MCF 10A (cell line): ENCODE results near the gene SYT15. TPM values are rescaled to one million over a fixed set of nuclear protein-coding genes. Genes with fewer than 3 reads are reported as not detected.
A peak's percentile ranks its signal among the peaks of the same experiment; 100 is the strongest.
"Not testable (repeated sequence)": the region's sequence is repeated elsewhere in the genome, so short reads cannot be mapped to it uniquely, and the experiment has no call there.

Experiments used
- BruUV-seq: library from RNA; stranded (reverse); fragments of 400-500 nt; replicated peaks from 2 replicates; lab custom pipeline; 2021; lab: Mats Ljungman, UMichigan
- CTCF ChIA-PET: fragments of 300-600 bp; sonication (Branson Sonifier 250); formaldehyde crosslinking; extraction: SDS; loops from one replicate; lab custom pipeline; 2021; ENCODE audit warnings: antibody characterized with exemption, inconsistent platforms; lab: Yijun Ruan, JAX
- POLR2A ChIA-PET: fragments of 300-600, 350-650 bp; sonication (Branson Sonifier 250); formaldehyde crosslinking; extraction: SDS; loops from one replicate; lab custom pipeline; 2020; ENCODE audit warnings: antibody characterized with exemption, inconsistent platforms; lab: Yijun Ruan, JAX
- DNase-seq: peaks from one replicate; pipeline ENCODE4 v3.0.0-alpha.2; 2018; ENCODE audit not compliant: unreplicated experiment
- H3K27ac Mint-ChIP-seq: one replicate; pipeline ENCODE4 v1.8.0; 2022; ENCODE audit warnings: mild to moderate bottlenecking, low read depth, mixed read lengths; ENCODE audit not compliant: unreplicated experiment
- H3K27me3 Mint-ChIP-seq: one replicate; pipeline ENCODE4 v1.8.0; 2022; ENCODE audit warnings: mixed read lengths; ENCODE audit not compliant: insufficient read depth, unreplicated experiment
- H3K36me3 Mint-ChIP-seq: one replicate; pipeline ENCODE4 v1.8.0; 2022; ENCODE audit warnings: mild to moderate bottlenecking, moderate library complexity, mixed read lengths; ENCODE audit not compliant: insufficient read depth, unreplicated experiment
- H3K4me1 Mint-ChIP-seq: one replicate; pipeline ENCODE4 v1.8.0; 2022; ENCODE audit warnings: mixed read lengths; ENCODE audit not compliant: insufficient read depth, unreplicated experiment
- H3K4me3 Mint-ChIP-seq: one replicate; pipeline ENCODE4 v1.8.0; 2022; ENCODE audit warnings: mild to moderate bottlenecking, moderate library complexity, mixed read lengths; ENCODE audit not compliant: unreplicated experiment
- H3K9me3 Mint-ChIP-seq: one replicate; pipeline ENCODE4 v1.8.0; 2022; ENCODE audit warnings: mixed read lengths; ENCODE audit not compliant: unreplicated experiment
- intact Hi-C: fragments of 100-400 bp; cut with micrococcal nuclease; formaldehyde crosslinking; loops from 2 replicates; pipeline ENCODE4 v1.14.1; 2022
- total RNA-seq: library from RNA; stranded (reverse); gene quantifications from 2 replicates; pipeline ENCODE4 v1.2.3, GENCODE V29; 2022
- TF ChIP-seq, protein P1 (sequence below): fragments of 200-600 bp; IDR thresholded peaks from one replicate; pipeline ENCODE4 v1.8.0; 2022; ENCODE audit warnings: antibody characterized with exemption, mild to moderate bottlenecking; ENCODE audit not compliant: unreplicated experiment

Gene SYT15
- total RNA-seq, 1 experiment from 2014 or later, result 0.84 TPM

DNA sequence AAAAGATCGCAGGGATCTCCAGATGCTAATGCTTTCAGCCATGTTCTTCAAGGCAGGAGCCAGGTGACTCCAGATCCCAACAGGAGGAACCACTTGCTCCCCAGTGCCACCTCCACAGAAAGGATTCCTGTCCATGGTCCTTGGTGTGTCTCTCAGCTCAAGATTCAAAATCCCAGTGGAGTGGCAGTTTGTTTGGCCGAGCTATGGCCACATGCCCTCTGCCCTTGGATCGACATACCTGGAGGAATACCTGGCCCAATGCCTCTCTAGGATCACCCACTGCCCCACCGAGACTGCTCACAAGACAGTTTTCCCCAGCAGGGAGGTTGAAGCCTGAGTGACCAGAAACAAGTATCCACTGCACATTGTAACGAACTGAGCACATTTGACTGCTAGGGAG lies 18.5 kb upstream of the SYT15 start:
- ChIA-PET CTCF (interaction anchor here (0.6 to 1.9 kb wide), 5 partner anchors 17 to 1525 kb away, joined by 3 to 11 read pairs (median 3); no protein-coding TSS in a partner anchor), POLR2A (no interaction called here)
- H3K4me3 Mint-ChIP-seq, result no peak overlapping the region
- BruUV-seq, result no TSS peak
- H3K27me3 Mint-ChIP-seq, result no peaks in the 10 kb centered on the region
- no peak for DNase-seq
- no peaks in the 10 kb centered on the region for H3K4me1 Mint-ChIP-seq
- no peaks in the 10 kb centered on the region for H3K9me3 Mint-ChIP-seq
- H3K27ac Mint-ChIP-seq, result no peak overlapping the region
- TF ChIP-seq, protein P1, sequence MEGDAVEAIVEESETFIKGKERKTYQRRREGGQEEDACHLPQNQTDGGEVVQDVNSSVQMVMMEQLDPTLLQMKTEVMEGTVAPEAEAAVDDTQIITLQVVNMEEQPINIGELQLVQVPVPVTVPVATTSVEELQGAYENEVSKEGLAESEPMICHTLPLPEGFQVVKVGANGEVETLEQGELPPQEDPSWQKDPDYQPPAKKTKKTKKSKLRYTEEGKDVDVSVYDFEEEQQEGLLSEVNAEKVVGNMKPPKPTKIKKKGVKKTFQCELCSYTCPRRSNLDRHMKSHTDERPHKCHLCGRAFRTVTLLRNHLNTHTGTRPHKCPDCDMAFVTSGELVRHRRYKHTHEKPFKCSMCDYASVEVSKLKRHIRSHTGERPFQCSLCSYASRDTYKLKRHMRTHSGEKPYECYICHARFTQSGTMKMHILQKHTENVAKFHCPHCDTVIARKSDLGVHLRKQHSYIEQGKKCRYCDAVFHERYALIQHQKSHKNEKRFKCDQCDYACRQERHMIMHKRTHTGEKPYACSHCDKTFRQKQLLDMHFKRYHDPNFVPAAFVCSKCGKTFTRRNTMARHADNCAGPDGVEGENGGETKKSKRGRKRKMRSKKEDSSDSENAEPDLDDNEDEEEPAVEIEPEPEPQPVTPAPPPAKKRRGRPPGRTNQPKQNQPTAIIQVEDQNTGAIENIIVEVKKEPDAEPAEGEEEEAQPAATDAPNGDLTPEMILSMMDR, result no peak
- intact Hi-C loops, result no loop called here
- H3K36me3 Mint-ChIP-seq, result no peaks in the 10 kb centered on the region

DNA sequence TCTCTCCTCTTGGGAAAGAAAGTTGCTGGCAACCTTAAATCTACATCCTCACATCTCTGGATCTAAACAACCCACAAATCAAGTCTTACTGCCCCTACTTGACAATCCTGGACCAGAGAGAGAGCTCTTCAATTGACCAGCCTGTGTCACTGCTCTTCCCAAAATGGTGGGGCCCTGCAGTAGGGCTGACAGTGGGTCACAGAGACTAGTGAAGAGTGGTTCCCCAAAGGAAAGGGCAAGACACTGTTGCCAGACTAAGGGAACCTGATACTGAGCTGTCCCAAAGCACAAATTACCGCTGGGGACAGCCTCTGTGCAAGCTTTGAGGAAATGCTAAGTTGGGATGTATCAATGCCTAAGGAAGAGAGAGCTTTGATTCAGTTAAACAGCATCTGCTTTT lies 18.0 kb upstream of the SYT15 start:
- intact Hi-C loops, result no loop called here
- no TSS peak for BruUV-seq
- ChIA-PET POLR2A (no interaction called here), CTCF (interaction anchor here (0.6 to 1.9 kb wide), 4 partner anchors 17 to 523 kb away, joined by 3 to 11 read pairs (median 3); no protein-coding TSS in a partner anchor)
- no peaks in the 10 kb centered on the region for H3K4me1 Mint-ChIP-seq
- no peaks in the 10 kb centered on the region for H3K36me3 Mint-ChIP-seq
- H3K27ac Mint-ChIP-seq, result no peak overlapping the region
- H3K9me3 Mint-ChIP-seq, result no peaks in the 10 kb centered on the region
- DNase-seq, result no peak
- TF ChIP-seq, protein P1, result no peak
- H3K27me3 Mint-ChIP-seq, result no peaks in the 10 kb centered on the region
- H3K4me3 Mint-ChIP-seq, result no peak overlapping the region

DNA sequence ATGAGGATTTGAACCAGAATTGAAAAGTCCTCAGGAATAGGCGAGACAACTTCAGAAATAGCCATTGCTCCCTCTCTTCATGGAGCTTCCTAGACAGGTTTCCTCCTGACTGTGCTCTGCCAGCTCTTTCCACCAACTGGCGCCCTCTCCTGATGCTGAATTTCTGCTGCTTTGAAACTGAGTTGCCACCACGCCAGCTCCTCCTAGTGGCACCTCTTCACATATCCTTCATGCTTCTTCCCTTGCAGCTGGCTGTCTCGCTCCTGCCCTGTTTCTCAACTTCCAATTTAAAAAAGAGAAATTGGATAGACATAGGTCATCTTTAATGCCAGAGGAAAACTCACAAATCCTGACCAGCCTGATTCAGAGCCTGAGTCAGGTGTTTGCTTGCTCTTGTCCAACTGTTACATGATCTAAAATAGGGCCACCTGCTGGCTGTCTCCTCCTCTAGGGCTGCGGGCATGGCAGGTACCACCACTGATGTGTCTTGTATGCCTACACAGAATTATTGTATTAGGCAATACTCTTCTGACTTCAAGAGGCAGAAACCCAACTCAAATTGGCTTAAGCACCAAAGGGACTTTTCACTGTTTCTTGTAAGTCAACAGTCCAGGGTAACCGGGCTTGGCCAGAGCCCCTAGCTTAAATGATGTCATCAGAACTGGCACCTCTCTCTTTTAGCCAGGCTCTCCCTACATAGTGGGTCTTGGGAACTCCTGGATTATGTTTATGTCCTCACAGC lies 13.2 kb upstream of the SYT15 start:
- H3K4me1 Mint-ChIP-seq, H3K9me3 Mint-ChIP-seq, BruUV-seq, H3K4me3 Mint-ChIP-seq, H3K27ac Mint-ChIP-seq, H3K36me3 Mint-ChIP-seq, intact Hi-C loops, H3K27me3 Mint-ChIP-seq, POLR2A ChIA-PET: not testable (repeated sequence)
- TF ChIP-seq, protein P1, result peak; percentile 79
- DNase-seq, result peak; percentile 79
- CTCF ChIA-PET, result interaction anchor here (0.6 to 1.6 kb wide), 10 partner anchors 11 to 896 kb away, joined by 3 to 12 read pairs (median 4); no protein-coding TSS in a partner anchor

DNA sequence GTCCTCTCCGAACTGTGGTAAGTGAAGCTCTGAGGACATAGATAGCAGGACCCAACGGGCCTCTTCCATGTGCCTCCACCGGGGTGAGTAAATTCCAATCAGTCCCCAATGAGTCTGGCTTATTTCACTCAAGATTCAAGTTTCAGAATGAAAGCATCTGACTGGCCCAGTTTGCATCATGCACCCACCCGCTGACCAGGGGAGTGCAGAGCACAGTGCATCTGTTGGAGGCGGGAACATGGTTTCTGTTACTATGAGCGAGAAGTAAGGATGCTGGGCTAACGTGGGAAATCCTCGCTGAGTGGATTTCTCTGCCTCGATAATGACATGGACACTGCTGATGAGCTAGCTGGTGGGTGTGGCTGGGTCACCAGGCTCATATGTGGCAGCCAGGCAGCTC lies 11.8 kb upstream of the SYT15 start:
- H3K27me3 Mint-ChIP-seq, CTCF ChIA-PET, POLR2A ChIA-PET, H3K36me3 Mint-ChIP-seq, DNase-seq, H3K27ac Mint-ChIP-seq, H3K4me1 Mint-ChIP-seq, H3K4me3 Mint-ChIP-seq, BruUV-seq, intact Hi-C loops, H3K9me3 Mint-ChIP-seq: not testable (repeated sequence)

DNA sequence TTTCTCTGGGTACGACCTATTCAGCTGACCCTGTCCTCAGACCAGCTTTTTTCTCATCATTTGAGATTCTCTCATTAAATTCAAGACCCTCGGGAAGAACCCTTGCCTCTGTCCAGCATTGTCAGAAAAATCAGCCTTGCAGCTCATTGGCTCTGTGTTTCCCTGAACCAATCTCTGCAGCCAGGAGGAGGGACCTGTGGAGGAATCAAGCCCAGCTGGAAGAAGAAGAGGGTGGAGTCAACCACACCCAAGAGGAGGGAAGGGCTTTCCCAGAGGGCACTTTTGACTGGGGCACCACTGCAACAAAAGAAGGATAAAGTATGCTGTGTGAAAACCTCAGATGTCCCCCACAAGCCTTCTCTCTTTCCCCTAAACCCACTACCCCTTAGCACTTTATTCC lies 8.3 kb upstream of the SYT15 start:
- POLR2A ChIA-PET, BruUV-seq, intact Hi-C loops: not testable (repeated sequence)

DNA sequence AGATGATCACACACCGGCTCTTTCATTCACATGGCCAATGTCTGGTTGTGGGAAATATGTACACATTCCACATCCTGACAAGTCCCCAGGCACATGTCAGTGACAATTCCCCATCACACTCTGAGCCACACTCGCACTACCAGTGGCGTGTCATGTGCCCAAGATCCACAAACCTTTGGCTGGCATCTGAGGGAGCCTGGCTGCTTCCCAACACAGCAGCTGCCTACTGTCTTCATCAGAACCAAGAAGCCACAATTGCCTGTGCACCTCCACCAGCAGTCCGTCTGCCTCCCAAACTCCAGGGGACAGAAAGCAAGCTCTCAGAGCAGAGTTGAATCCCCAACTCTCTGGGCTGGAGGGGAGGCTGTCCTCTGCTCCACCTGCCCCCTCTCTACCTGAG lies 6.2 kb upstream of the SYT15 start:
- H3K4me1 Mint-ChIP-seq, BruUV-seq, DNase-seq, CTCF ChIA-PET, H3K27me3 Mint-ChIP-seq, H3K36me3 Mint-ChIP-seq, H3K9me3 Mint-ChIP-seq, H3K4me3 Mint-ChIP-seq, H3K27ac Mint-ChIP-seq, intact Hi-C loops, POLR2A ChIA-PET: not testable (repeated sequence)

More for the DNA sequence above, 8.3 kb upstream of the SYT15 start:
- H3K27ac Mint-ChIP-seq, H3K4me3 Mint-ChIP-seq, DNase-seq, H3K27me3 Mint-ChIP-seq, H3K4me1 Mint-ChIP-seq, H3K36me3 Mint-ChIP-seq, H3K9me3 Mint-ChIP-seq, CTCF ChIA-PET: not testable (repeated sequence)

DNA sequence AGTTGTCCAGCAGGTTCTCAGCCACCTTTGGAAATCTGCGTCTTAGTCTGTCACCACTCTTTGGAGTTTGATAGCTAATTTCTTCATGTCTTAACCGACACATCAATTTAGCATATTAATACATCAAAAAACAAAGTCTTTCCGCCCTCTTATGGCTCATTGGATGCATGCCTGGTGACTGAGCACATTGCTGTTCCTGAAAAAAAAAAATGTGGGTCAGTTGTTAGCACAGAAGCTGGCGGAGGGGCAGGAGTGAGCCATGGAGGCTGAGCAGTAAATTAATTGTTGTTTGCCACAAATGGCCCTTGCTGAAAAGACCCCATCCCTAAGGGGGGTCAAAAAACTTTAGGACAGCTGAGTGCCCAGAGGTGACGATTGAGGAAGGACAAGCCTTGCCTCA lies 5.6 kb upstream of the SYT15 start:
- H3K27ac Mint-ChIP-seq, H3K4me1 Mint-ChIP-seq, H3K4me3 Mint-ChIP-seq, H3K9me3 Mint-ChIP-seq, CTCF ChIA-PET, POLR2A ChIA-PET, DNase-seq, intact Hi-C loops, H3K27me3 Mint-ChIP-seq, BruUV-seq, H3K36me3 Mint-ChIP-seq: not testable (repeated sequence)
